Fibroblast of lung (primary cell): ENCODE measurements around the gene ZCCHC2.

Source experiments
- CTCF ChIP-seq, 2 donors: IDR thresholded peaks in 1 of 2; conservative IDR thresholded peaks in 1 of 2; 1 replicate in 1 of 2; 2 replicates in 1 of 2; pipeline ENCODE4 v1.5.1; 2011 to 2012; ENCODE audit warnings: low read length in 2 of 2, control low read depth in 1 of 2, inconsistent platforms in 1 of 2, low read depth in 1 of 2, mild to moderate bottlenecking in 1 of 2
- EZH2 ChIP-seq: IDR thresholded peaks from 2 replicates; pipeline ENCODE4 v1.5.1; 2012; ENCODE audit warnings: low read length, control low read depth, mild to moderate bottlenecking; ENCODE audit errors: missing control alignments

- TF ChIP-seq CTCF (conservative IDR thresholded peaks at IDR 0.05 in 1 of 2, IDR thresholded peaks at IDR 0.05 in 1 of 2; ENCODE audit: low read depth in 1 of 2, low read length in 2 of 2) = no peak
- TF ChIP-seq EZH2 = no peak
Measured at GRCh38 chr18:62612776-62613175, 90.0 kb downstream of the ZCCHC2 start.
